Measurements from ENCODE around the gene MIPOL1. TPM values are rescaled to one million over a fixed set of nuclear protein-coding genes. Genes with fewer than 3 reads are reported as not detected.

MIPOL1 gene
- total and polyA plus RNA-seq, 2 experiments from 2014 or later, result 16.6 to 24.8 TPM

GRCh38 chr14:37320106-37320505 lies 122.4 kb downstream of the MIPOL1 start:
- no peak overlapping the region for H3K27ac ChIP-seq (ENCODE audit: low read depth)

More at GRCh38 chr14:37320106-37320505, 122.4 kb downstream of the MIPOL1 start:
- H3K4me3 Mint-ChIP-seq, result no peak overlapping the region
- Histone ChIP-seq H3F3A (replicated peaks; ENCODE audit: low read depth) (no peaks in the 10 kb centered on the region), H3K36me3 (ENCODE audit: insufficient read depth) (no peaks in the 10 kb centered on the region), H4K20me1 (replicated peaks; ENCODE audit: insufficient read depth) (no peaks in the 10 kb centered on the region), H3K9me2 (ENCODE audit: insufficient read depth) (no peaks in the 10 kb centered on the region), H3K27me3 (ENCODE audit: insufficient read depth) (no peaks in the 10 kb centered on the region), H3K4me1 (ENCODE audit: insufficient read depth) (no peaks in the 10 kb centered on the region), H2AFZ (no peak overlapping the region), H3K4me2 (no peak overlapping the region), H3K79me2 (replicated peaks; ENCODE audit: insufficient read depth) (no peaks in the 10 kb centered on the region), H3K4me3 (no peak overlapping the region)
- no peaks in the 10 kb centered on the region for H3K27me3 Mint-ChIP-seq (ENCODE audit: insufficient read depth, low read depth, poor library complexity)
- H3K27ac Mint-ChIP-seq, result no peak overlapping the region
- TF ChIP-seq NANOG (IDR thresholded peaks at IDR 0.05; ENCODE audit: borderline replicate concordance), result no peak
- no peak for TF ChIP-seq CTCF (conservative IDR thresholded peaks at IDR 0.05; ENCODE audit: low read depth in 2 of 2)
- no peak for TF ChIP-seq ZNF462 (CRISPR knock-in tag; IDR thresholded peaks at IDR 0.05)
- no peak for TF ChIP-seq EZH2 (IDR thresholded peaks at IDR 0.05; ENCODE audit: low read depth, unreplicated experiment)
- no peak for TF ChIP-seq ETS1 (IDR thresholded peaks at IDR 0.05)
- TF ChIP-seq ZNF114 (CRISPR knock-in tag; IDR thresholded peaks at IDR 0.05), result no peak
- TF ChIP-seq ZNF331 (CRISPR knock-in tag; IDR thresholded peaks at IDR 0.05; ENCODE audit: low read depth), result no peak
- TF ChIP-seq EZH2phosphoT487 (IDR thresholded peaks at IDR 0.05; ENCODE audit: unreplicated experiment), result no peak
- no peak for TF ChIP-seq REST (IDR thresholded peaks at IDR 0.05; ENCODE audit: unreplicated experiment)
- no peak for TF ChIP-seq CREB1 (CRISPR knock-in tag; IDR thresholded peaks at IDR 0.05; ENCODE audit: low read depth)
- TF ChIP-seq JUNB (IDR thresholded peaks at IDR 0.05; ENCODE audit: unreplicated experiment), result no peak
- TF ChIP-seq STAT1 (IDR thresholded peaks at IDR 0.05; ENCODE audit: unreplicated experiment), result no peak
- TF ChIP-seq POLR2AphosphoS5 (IDR thresholded peaks at IDR 0.05; ENCODE audit: low read depth), result no peak
- 0 out of 3 replicates have a peak, but pooled peaks cover under 1% of the 10 kb centered on the region for H3K4me1 Mint-ChIP-seq
- H3K36me3 Mint-ChIP-seq (ENCODE audit: low read depth), result no peaks in the 10 kb centered on the region
- H3K9me3 Mint-ChIP-seq, result no peaks in the 10 kb centered on the region
- ATAC-seq (no peak), DNase-seq (ENCODE audit: low spot score) (no peak)

All from GM23338 (cell line).